Keratinocyte (primary cell): ENCODE data around the gene DCTN5. TPM values are rescaled to one million over a fixed set of nuclear protein-coding genes. Genes with fewer than 3 reads are reported as not detected.

Experiments
- DNase-seq: peaks from one replicate; pipeline ENCODE4 v3.0.0-alpha.2; 2011; ENCODE audit warnings: low read depth, missing footprints, low spot score
- FAIRE-seq: peaks from 2 replicates; lab custom pipeline; 2011; peaks lifted over from hg19 to GRCh38; lab: Jason Lieb, UNC
- H2AFZ ChIP-seq: 2 replicates; pipeline ENCODE4 v1.6.0; 2012; ENCODE audit warnings: low read length, control low read depth, inconsistent platforms; ENCODE audit not compliant: control insufficient read depth
- H3K27ac ChIP-seq: 2 replicates; pipeline ENCODE4 v1.5.1; 2011; ENCODE audit warnings: low read length; ENCODE audit not compliant: control insufficient read depth, insufficient read depth
- H3K27me3 ChIP-seq: 3 replicates; pipeline ENCODE4 v1.6.0; 2011; ENCODE audit warnings: low read length; ENCODE audit not compliant: control insufficient read depth, insufficient read depth; ENCODE audit errors: extremely low read depth
- H3K36me3 ChIP-seq, 2 experiments: 2 replicates in 1 of 2; 3 replicates in 1 of 2; pipeline ENCODE4 v1.5.1; 2011; ENCODE audit warnings: low read length in 2 of 2, mild to moderate bottlenecking in 1 of 2; ENCODE audit not compliant: control insufficient read depth in 2 of 2, insufficient read depth in 2 of 2; ENCODE audit errors: extremely low read depth in 1 of 2
- H3K4me1 ChIP-seq: 3 replicates; pipeline ENCODE4 v1.5.1; 2011; ENCODE audit warnings: low read length; ENCODE audit not compliant: control insufficient read depth, insufficient read depth; ENCODE audit errors: extremely low read depth
- H3K4me2 ChIP-seq: 3 replicates; pipeline ENCODE4 v1.6.0; 2011; ENCODE audit warnings: low read depth, low read length; ENCODE audit not compliant: control insufficient read depth, insufficient read depth; ENCODE audit errors: extremely low read depth
- H3K4me3 ChIP-seq, 3 experiments: fragments of 200-600 bp in 1 of 3; sonication (generic) in 1 of 3; 2 replicates in 2 of 3; 3 replicates in 1 of 3; pipeline ENCODE4 v1.5.1; 2011 to 2016; ENCODE audit warnings: low read length in 3 of 3, mild to moderate bottlenecking in 3 of 3, control low read depth in 2 of 3, inconsistent platforms in 1 of 3, low read depth in 1 of 3, mixed read lengths in 1 of 3, mixed run types in 1 of 3, moderate library complexity in 1 of 3; ENCODE audit not compliant: control insufficient read depth in 2 of 3, insufficient read depth in 2 of 3; ENCODE audit errors: extremely low read depth in 1 of 3
- H3K79me2 ChIP-seq: 2 replicates; pipeline ENCODE4 v1.6.0; 2012; ENCODE audit warnings: low read length; ENCODE audit not compliant: control insufficient read depth, insufficient read depth
- H3K9ac ChIP-seq: 3 replicates; pipeline ENCODE4 v1.6.0; 2011; ENCODE audit warnings: low read length; ENCODE audit not compliant: control insufficient read depth, insufficient read depth; ENCODE audit errors: extremely low read depth
- H3K9me1 ChIP-seq: 3 replicates; pipeline ENCODE4 v1.6.0; 2011; ENCODE audit warnings: low read length; ENCODE audit not compliant: control insufficient read depth, insufficient read depth; ENCODE audit errors: extremely low read depth
- H3K9me3 ChIP-seq: 2 replicates; pipeline ENCODE4 v1.5.1; 2012; ENCODE audit warnings: low read depth, low read length; ENCODE audit not compliant: control insufficient read depth
- H4K20me1 ChIP-seq: 3 replicates; pipeline ENCODE4 v1.6.0; 2011; ENCODE audit warnings: low read length; ENCODE audit not compliant: control insufficient read depth, insufficient read depth; ENCODE audit errors: extremely low read depth
- EZH2 ChIP-seq: IDR thresholded peaks from one replicate; pipeline ENCODE4 v1.6.1; 2012; ENCODE audit warnings: inconsistent platforms, mild to moderate bottlenecking, low read length, moderate library complexity
- dilution Hi-C: fragments of 300-500 bp; cut with MboI; formaldehyde crosslinking; loops from one replicate; pipeline ENCODE4 v1.7.0; 2020; ENCODE audit warnings: low sequenced_read_pairs; ENCODE audit not compliant: extremely low pct_ligation_motif_present
- polyA plus RNA-seq, 5 experiments: library from polyadenylated mRNA; depleted of rRNA in 3 of 5; stranded (reverse) in 3 of 5; stranded (forward) in 1 of 5; unstranded in 1 of 5; fragments of >200 nt; gene quantifications; 1 replicate in 1 of 5; 2 replicates in 3 of 5; 3 replicates in 1 of 5; pipeline versions ENCODE4 v1.2.1 to v1.2.3, GENCODE V29; 2011 to 2012; ENCODE audit warnings: missing spikeins in 2 of 5, low read depth in 1 of 5, low replicate concordance in 1 of 5
- TF ChIP-seq, protein P1 (sequence below), 3 experiments: IDR thresholded peaks in 1 of 3; conservative IDR thresholded peaks in 1 of 3; optimal IDR thresholded peaks in 1 of 3; 2 replicates in 2 of 3; 3 replicates in 1 of 3; pipeline versions ENCODE3 to v1.5.1; 2011; ENCODE audit warnings: low read length in 3 of 3, mild to moderate bottlenecking in 3 of 3, moderate library complexity in 2 of 3, control low read depth in 1 of 3, inconsistent platforms in 1 of 3; ENCODE audit not compliant: insufficient read depth in 2 of 3; ENCODE audit errors: extremely low read depth in 1 of 3

The DCTN5 gene
- polyA plus RNA-seq, 1 donor (not counting 4 experiments of a cell fraction or from before 2014, with no cell fraction given) = 105 TPM

DNA sequence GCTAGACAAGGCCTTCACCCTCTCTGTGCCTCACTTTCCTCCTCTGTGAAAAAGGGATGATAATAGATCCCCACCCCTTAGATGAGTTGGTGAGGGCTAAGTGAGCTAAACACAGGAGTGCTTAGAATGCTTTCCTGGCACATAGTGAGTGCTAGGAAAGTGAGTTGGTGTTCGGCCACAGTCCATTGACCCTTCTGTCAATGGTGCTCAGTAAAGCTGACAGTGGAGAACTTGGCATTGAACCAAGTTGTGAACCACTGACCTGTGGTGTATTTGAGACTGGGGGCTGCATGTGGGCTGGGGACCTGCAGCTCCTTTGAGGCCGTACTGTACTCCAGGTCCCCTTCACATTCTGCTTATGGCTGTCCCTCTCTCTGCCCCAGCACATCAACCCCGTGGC, 42.2 kb downstream of the DCTN5 start:
- peaks cover 46% of the 10 kb centered on the region for H3K79me2 ChIP-seq
- no peak overlapping the region for H2AFZ ChIP-seq
- TF ChIP-seq, protein P1, sequence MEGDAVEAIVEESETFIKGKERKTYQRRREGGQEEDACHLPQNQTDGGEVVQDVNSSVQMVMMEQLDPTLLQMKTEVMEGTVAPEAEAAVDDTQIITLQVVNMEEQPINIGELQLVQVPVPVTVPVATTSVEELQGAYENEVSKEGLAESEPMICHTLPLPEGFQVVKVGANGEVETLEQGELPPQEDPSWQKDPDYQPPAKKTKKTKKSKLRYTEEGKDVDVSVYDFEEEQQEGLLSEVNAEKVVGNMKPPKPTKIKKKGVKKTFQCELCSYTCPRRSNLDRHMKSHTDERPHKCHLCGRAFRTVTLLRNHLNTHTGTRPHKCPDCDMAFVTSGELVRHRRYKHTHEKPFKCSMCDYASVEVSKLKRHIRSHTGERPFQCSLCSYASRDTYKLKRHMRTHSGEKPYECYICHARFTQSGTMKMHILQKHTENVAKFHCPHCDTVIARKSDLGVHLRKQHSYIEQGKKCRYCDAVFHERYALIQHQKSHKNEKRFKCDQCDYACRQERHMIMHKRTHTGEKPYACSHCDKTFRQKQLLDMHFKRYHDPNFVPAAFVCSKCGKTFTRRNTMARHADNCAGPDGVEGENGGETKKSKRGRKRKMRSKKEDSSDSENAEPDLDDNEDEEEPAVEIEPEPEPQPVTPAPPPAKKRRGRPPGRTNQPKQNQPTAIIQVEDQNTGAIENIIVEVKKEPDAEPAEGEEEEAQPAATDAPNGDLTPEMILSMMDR (optimal IDR thresholded peaks at IDR 0.05 in 1 of 3, IDR thresholded peaks at IDR 0.05 in 1 of 3, conservative IDR thresholded peaks at IDR 0.05 in 1 of 3; ENCODE audit: extremely low read depth in 1 of 3, insufficient read depth in 2 of 3, low read length in 3 of 3) = no peak
- no peak for DNase-seq
- H3K4me3 ChIP-seq = no peak overlapping the region
- H3K27me3 ChIP-seq = no peaks in the 10 kb centered on the region
- H3K4me2 ChIP-seq = no peak overlapping the region
- no peak overlapping the region for H3K9ac ChIP-seq
- peaks cover 18% of the 10 kb centered on the region for H3K4me1 ChIP-seq
- FAIRE-seq = no peak
- H3K27ac ChIP-seq = no peak overlapping the region
- H3K9me3 ChIP-seq = no peaks in the 10 kb centered on the region
- no peaks in the 10 kb centered on the region for H3K9me1 ChIP-seq
- H3K36me3 ChIP-seq = peaks cover 25 to 62% of the 10 kb centered on the region in 2 experiments
- peaks cover 12% of the 10 kb centered on the region for H4K20me1 ChIP-seq
- dilution Hi-C loops = no loop called here

DNA sequence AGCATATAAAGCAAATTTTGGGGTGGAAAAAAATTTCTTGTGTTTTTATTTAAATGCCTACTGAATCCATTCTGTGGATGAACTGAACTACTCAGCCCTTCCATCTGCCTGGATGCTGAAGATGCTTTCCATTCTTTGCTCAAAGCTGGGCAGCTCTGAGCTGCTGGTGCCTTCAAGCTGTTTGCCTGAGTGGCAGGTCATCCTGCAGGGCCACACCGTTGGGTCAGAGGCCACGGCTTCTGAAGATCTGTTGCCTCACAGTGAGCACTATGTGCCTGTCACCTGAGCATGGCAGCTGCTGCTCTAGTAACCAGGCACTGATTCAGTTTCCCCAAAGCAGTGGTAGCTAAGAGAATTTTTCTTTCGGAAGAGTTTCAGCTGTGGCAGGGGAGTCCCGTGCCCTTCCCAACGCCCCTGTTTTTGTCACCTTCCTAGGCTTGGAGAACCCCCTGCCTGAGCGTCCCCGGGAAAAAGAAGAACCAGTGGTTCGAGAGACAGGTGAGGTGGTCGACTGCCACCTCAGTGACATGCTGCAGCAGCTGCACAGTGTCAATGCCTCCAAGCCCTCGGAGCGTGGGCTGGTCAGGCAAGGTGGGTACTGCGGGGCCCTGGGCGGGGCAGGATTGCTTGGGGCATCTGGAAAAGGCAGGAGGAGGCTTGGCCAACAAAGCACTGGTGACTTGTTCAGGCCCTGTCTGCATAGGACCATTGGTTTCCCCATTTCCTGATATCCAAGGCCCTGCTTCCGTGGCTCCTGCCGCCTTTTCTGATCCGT, 46.0 kb downstream of the DCTN5 start:
- H3K9me3 ChIP-seq = no peaks in the 10 kb centered on the region
- no peak overlapping the region for H3K27ac ChIP-seq
- no peaks in the 10 kb centered on the region for H3K9me1 ChIP-seq
- dilution Hi-C loops = no loop called here
- FAIRE-seq (no peak), DNase-seq (no peak)
- TF ChIP-seq, protein P1 (optimal IDR thresholded peaks at IDR 0.05 in 1 of 3, IDR thresholded peaks at IDR 0.05 in 1 of 3, conservative IDR thresholded peaks at IDR 0.05 in 1 of 3; ENCODE audit: extremely low read depth in 1 of 3, insufficient read depth in 2 of 3, low read length in 3 of 3) = no peak
- TF ChIP-seq EZH2 = no peak
- peaks cover 30 to 61% of the 10 kb centered on the region in 2 experiments for H3K36me3 ChIP-seq
- H4K20me1 ChIP-seq = peaks cover 9% of the 10 kb centered on the region
- H3K4me1 ChIP-seq = no peaks in the 10 kb centered on the region
- H3K9ac ChIP-seq = no peak overlapping the region
- no peak overlapping the region for H2AFZ ChIP-seq
- H3K27me3 ChIP-seq = no peaks in the 10 kb centered on the region
- H3K4me3 ChIP-seq = no peak overlapping the region
- H3K79me2 ChIP-seq = peaks cover 11% of the 10 kb centered on the region
- no peak overlapping the region for H3K4me2 ChIP-seq
